ENCODE results near the gene ELN. TPM values are rescaled to one million over a fixed set of nuclear protein-coding genes. Genes with fewer than 3 reads are reported as not detected.

ELN gene
- total and polyA plus RNA-seq, 9 donors: 13.2 to 51.5 (median 38.1) TPM

DNA sequence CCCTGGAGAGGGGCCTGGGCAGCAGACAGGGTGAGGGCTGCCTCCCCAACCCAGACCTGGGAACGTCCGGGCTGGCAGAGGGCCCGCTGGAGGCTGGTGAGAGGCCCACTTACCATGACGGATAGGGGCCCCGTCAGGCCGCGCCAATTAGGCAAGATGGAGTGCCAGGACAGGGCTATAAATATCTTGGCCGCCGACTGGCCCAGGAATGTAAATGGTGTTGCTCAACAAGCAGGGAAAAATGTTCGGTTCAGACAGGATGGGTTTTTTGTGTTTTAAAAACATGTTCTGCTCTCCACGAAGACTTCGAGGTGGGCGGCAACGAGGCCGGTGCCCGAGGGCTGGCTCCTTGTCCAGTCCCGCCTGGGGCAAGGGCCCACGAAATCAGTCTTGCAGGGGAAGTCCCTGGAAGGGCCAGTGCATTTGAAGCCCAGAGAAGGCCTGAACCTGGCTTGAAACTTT is 35.8 kb upstream of the ELN start:
- WGBS, 3 donors: 12 to 21% (median 18%) methylated on average over 18 of the region's 18 CpGs
- no peaks in the 10 kb centered on the region for H3K27me3 ChIP-seq
- no peaks in the 10 kb centered on the region for H3K36me3 ChIP-seq
- DNase-seq: peak in 4 of 5 donors; percentile 48 to 76 (median 55)
- no peak for TF ChIP-seq EP300 (IDR thresholded peaks at IDR 0.05)
- no peak for TF ChIP-seq POLR2A (IDR thresholded peaks at IDR 0.05)
- no peak for TF ChIP-seq CTCF (IDR thresholded peaks at IDR 0.05)
- intact Hi-C loops (cut with DNase I): loop anchor here in 1 of 4 donors (10.0 kb wide), 1 partner anchor 97 kb away; no protein-coding TSS in a partner anchor
- no peak overlapping the region for H3K27ac ChIP-seq
- peaks cover 6% of the 10 kb centered on the region for H3K4me1 ChIP-seq (ENCODE audit: insufficient read depth)
- no peak overlapping the region for H3K4me3 ChIP-seq
- no peaks in the 10 kb centered on the region for H3K9me3 ChIP-seq

DNA sequence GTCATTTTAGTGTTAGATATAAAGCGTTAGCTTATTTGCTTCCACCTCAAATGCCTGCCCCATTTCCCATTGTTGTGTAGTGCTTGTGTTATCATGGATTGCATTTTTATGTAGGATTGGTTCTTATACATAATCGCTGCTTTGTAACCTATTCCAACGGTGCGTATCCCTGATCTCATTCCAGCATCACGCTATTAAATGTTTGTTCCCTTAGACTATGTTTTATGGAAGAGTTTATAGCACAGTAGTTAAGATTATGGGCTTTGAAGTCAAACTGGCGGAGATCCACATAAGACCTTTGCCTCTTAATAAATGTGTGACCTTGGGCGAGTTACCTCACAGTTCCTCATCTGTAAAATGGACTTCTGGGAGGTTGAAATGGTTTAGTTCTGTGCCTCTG is 34.0 kb upstream of the ELN start:
- no peak for TF ChIP-seq POLR2A (IDR thresholded peaks at IDR 0.05)
- TF ChIP-seq CTCF (IDR thresholded peaks at IDR 0.05): no peak
- no peak for TF ChIP-seq EP300 (IDR thresholded peaks at IDR 0.05)
- intact Hi-C loops (cut with DNase I): loop anchor here in 1 of 4 donors (10.0 kb wide), 1 partner anchor 99 kb away; no protein-coding TSS in a partner anchor
- WGBS, 3 donors: 86 to 92% (median 88%) methylated on average over 7 of the region's 7 CpGs

DNA sequence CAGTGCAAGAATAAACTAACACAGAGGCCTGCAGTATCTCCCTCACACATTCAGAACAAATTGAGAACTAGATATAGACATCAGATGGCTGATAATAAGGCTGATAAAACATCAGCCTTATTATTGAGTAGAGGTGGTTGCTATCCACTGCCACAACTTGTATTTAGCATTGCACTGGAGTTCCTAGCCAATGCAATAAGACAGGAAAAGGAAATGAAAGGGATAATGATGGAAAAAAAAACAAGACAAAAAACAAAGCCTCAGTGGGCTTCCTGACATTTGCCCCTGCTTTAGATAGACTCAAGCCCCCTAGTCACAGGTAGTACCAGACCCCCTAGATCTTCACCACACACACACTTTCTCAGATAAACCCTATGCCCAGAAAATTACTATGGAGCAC is 33.2 kb upstream of the ELN start:
- intact Hi-C loops (cut with DNase I): loop anchor here in 1 of 4 donors (10.0 kb wide), 1 partner anchor 100 kb away; no protein-coding TSS in a partner anchor
- Histone ChIP-seq H3K4me3 (no peak overlapping the region), H3K36me3 (no peaks in the 10 kb centered on the region), H3K27me3 (no peaks in the 10 kb centered on the region), H3K9me3 (no peaks in the 10 kb centered on the region), H3K4me1 (ENCODE audit: insufficient read depth) (peaks cover 14% of the 10 kb centered on the region), H3K27ac (no peak overlapping the region)
- DNase-seq: no peak
- no peak for TF ChIP-seq POLR2A (IDR thresholded peaks at IDR 0.05)
- TF ChIP-seq EP300 (IDR thresholded peaks at IDR 0.05): no peak
- no peak for TF ChIP-seq CTCF (IDR thresholded peaks at IDR 0.05)

More for the DNA sequence above, 34.0 kb upstream of the ELN start:
- Histone ChIP-seq H3K9me3 (no peaks in the 10 kb centered on the region), H3K4me3 (no peak overlapping the region), H3K27me3 (no peaks in the 10 kb centered on the region), H3K36me3 (no peaks in the 10 kb centered on the region), H3K4me1 (ENCODE audit: insufficient read depth) (peaks cover 9% of the 10 kb centered on the region), H3K27ac (no peak overlapping the region)
- DNase-seq: no peak

GRCh38 chr7:73995330-73995729 is 32.6 kb upstream of the ELN start:
- no peaks in the 10 kb centered on the region for H3K36me3 ChIP-seq
- peaks cover 16% of the 10 kb centered on the region for H3K4me1 ChIP-seq (ENCODE audit: insufficient read depth)
- intact Hi-C loops (cut with DNase I): loop anchor here in 1 of 4 donors (10.0 kb wide), 1 partner anchor 101 kb away; no protein-coding TSS in a partner anchor
- 11 to 31% (median 12%) methylated on average over 4 of the region's 4 CpGs for WGBS, 3 donors
- no peaks in the 10 kb centered on the region for H3K9me3 ChIP-seq
- DNase-seq: no peak
- H3K4me3 ChIP-seq: no peak overlapping the region
- no peaks in the 10 kb centered on the region for H3K27me3 ChIP-seq
- H3K27ac ChIP-seq: no peak overlapping the region
- TF ChIP-seq CTCF (IDR thresholded peaks at IDR 0.05) (no peak), POLR2A (IDR thresholded peaks at IDR 0.05) (no peak), EP300 (IDR thresholded peaks at IDR 0.05) (no peak)
